Islet precursor cell (in vitro differentiated cells): ENCODE measurements around the gene CUEDC1.

Experiments used
- DNase-seq: peaks from one replicate; pipeline ENCODE4 v3.0.0-alpha.2; 2018

CUEDC1 gene

DNA sequence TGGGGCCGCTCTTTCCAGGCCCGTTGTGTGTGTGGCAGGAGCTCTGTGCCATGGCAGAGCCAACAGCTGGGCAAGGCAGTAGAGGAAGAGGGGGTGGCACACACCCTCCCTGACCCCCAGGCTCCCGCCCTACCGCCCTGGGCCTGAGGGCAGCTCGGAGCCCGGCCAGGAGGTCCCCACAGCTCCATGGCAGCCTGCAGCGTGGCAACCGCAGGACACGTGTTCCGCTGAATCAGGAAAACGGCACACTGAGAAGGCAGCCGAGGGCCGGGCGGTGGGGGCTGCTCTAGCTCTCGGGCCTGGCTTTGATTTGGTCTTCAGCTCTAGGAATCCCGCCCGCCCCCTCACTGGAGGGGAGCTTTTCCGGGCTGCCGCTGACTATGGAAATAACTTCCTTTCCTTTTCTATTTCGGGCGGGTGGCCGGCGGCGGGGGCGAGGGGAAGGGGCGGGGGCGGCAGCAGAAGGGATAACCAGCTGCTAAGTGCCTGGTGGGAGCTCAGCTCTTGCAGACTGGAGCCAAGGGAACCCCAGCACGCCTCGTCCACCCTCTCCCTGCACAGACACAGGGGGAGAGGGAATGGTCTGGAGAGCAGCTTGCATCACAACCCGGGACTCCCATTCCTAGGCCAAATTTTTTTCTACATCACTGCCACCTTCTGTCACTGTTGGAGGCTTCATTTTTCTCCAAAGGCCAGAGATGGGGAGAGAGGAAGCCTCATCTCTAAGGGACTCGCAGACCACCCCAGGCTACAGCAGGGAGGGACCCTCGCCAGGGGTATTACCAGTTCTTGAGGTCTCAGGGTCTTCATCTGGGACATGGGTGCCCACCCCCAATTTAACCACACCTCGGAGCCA is 80.5 kb downstream of the CUEDC1 start:
- DNase-seq: peak; percentile 99

GRCh38 chr17:57874058-57874419 is 81.2 kb downstream of the CUEDC1 start:
- no peak for DNase-seq

- peak; percentile 69 for DNase-seq
These were observed 81.8 kb downstream of the CUEDC1 start for GRCh38 chr17:57873261-57874057.

- no peak for DNase-seq
These were observed 82.7 kb downstream of the CUEDC1 start for GRCh38 chr17:57872536-57872935.

- DNase-seq: no peak
These were observed 83.3 kb downstream of the CUEDC1 start for GRCh38 chr17:57871863-57872262.

DNA sequence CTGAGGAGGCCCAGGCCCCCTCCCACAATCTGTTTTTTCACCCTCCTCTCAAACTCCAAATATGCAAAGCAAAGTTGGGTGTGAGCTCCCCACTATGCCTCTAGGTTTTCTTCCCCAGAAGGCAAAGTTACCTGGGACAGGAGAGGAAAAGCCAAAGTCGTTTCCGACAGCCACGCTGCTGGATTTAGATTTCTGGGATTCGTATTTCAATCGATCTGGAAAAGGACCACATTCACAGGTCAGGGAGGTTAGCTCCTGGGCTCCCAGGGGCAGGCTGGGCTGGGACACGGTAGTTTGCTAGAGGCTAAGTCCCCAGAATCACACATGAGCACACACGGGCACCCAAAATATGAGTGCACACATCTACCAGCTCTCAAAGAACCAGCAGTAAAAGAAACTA is 84.1 kb downstream of the CUEDC1 start:
- no peak for DNase-seq

DNA sequence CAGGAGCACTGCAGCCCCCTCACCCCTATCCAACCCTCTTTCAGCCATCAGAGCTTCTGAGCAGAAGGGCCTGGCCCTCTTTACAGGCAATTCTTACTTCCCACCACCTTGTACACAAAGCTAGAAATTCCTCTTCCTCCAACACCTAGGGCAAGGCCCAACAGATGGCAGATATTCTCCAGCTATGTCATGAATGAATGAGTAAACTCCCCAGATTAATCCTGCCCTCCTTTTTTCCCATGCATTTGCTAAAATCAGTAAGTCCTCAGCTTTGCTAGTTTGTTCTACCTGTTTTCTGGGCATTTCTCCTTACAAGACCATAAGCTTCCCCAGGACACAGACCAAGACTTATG is 85.0 kb downstream of the CUEDC1 start:
- DNase-seq: no peak

GRCh38 chr17:57869617-57870282 is 85.5 kb downstream of the CUEDC1 start:
- peak; percentile 78 for DNase-seq

GRCh38 chr17:57868910-57869616 is 86.1 kb downstream of the CUEDC1 start:
- DNase-seq: no peak

DNA sequence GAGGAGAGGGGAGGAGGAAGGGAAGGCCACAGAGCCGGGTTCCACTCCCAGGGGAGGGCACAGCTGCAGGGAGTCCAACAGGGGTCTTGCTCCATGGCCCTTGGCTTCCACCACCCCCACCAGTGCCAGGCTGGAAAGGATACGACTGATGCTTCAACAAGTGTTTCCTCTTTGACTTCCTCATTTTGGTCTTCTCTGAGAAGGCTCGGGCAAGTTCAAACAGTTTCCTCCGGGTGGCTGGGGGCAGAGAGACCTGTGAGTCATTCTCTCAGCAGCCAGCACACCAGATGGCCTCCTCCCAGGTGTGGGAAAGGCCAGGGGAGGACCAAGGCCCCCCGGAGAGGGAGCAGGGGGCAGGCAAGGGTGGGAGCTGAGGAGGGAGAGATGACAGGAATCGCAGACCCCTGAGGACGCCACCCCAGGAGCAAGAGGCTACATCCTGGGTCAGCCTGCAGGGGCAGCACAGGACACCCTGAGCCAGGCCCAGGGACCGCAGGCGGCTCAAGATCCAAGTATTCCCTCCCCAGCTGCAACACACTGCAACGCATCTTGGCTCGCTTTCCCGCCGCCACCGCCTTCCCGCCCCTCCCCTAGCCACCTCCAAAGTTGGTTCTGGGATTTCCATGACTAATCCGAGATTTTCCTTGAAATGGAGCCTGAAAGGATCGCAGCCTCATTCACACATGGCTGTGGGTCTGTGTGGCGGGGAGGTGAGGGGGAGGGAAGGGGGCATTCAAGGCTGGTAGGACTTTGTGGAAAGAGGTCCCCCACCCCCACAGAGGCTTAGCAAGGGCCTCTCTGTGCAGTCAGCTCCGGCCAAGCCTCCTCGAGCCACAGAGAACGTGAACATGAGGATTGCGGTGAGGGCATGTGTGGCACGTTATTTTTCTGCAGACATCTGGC is 87.0 kb downstream of the CUEDC1 start:
- peak; percentile 99 for DNase-seq

- no peak for DNase-seq
These were observed 88.1 kb downstream of the CUEDC1 start for GRCh38 chr17:57867126-57867525.

DNA sequence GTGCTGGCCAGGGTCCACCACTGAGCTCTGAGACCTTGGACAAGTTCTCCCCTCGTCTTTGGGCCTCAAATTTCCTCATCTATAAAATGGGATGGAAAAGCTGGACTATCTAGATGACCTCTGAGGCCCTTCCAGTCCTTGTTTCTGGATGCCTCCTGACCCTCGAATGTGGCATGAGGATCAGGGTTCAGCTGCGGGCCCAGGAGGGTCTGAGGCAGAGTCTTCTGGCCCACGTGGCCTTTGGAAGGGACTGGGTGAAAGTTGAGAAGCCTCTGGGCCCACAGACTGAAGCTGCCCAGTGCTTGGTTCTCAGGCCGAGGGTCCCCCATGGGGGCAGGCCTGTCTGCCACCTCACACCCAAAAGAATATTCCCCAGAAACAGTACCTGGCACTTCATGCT is 88.5 kb downstream of the CUEDC1 start:
- peak; percentile 47 for DNase-seq

GRCh38 chr17:57866319-57866718 is 88.9 kb downstream of the CUEDC1 start:
- DNase-seq: no peak

- peak; percentile 43 for DNase-seq
These were observed 90.9 kb downstream of the CUEDC1 start for GRCh38 chr17:57864273-57864672.

- DNase-seq: peak; percentile 63
These were observed 92.2 kb downstream of the CUEDC1 start for GRCh38 chr17:57862694-57863667.

DNA sequence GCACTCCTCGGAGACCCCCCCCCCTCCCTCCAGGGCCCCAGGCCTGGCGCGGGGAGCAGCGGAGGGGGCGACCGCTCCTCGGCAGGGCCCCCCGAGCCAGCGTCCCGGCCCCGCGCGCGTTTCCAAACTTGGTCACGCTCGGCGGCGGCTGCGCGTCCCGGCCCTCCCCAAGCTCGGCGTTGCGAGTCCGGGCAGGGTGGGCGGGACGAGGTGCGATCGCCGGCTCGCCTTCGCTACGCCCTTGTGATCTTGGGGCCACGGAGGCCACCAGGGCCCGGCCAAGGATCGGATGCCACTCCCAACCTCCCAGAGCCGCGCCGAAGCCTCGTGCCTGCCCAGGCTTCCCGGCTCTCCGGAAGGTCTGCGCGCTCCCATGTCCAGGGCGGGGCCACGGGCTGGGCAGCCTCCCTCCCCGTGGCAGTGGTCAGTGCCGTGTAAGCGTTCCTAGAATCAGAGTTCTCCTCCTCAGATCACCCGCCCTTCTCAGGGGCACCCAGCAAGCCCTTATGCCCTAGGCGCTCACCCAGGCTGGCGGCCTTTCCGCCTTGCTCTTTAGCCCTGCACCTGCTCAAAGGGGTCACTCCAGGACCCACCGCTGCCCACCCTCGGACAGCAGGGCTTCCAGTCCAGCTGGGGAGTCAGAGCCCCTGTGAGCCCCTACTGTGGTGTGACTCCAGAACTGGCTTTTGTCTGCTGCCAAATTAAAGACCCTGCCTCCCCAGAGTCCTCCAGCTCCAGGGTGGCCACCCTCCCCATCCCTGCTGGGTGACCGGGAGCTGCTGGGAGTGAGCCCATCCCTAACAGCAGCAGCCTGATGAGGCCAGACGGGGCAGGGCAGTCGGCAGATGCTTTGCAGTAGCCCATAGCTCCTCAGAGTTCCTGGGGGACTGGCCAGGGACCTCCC is 93.2 kb downstream of the CUEDC1 start:
- DNase-seq: peak; percentile 85

- peak; percentile 96 for DNase-seq
These were observed 94.0 kb downstream of the CUEDC1 start for GRCh38 chr17:57861000-57861789.

DNA sequence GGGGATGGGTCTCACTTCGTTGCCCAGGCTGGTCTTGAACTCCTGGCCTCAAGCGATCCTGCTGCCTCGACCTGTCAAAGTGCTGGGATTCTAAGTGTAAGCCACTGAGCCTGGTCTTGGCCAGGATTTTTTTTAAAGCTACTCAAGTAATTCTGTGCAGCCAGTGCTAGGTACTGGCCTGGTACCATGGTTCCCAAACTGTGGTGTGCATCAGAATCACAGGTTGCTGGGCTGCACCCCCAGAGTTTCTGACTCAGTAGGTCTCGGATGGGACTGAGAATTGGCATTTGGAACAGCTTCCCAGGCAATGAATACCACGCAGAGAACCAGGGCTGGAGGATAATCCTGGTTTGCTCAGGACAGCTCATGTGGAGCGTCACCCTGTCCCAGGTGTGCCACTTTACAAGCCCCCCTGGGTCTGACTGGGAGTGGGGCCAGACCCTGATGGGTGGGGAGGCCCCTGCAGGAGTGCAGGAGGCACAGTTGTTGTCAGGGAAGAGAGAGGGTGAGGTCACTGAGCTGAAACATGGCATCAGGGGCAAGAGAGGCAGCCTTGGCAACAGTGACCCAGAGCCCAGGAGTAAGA is 94.7 kb downstream of the CUEDC1 start:
- DNase-seq: peak; percentile 36
